Natural killer cell (primary cell): ENCODE results near the gene BCAM. TPM values are rescaled to one million over a fixed set of nuclear protein-coding genes. Genes with fewer than 3 reads are reported as not detected.
A peak's percentile ranks its signal among the peaks of the same experiment; 100 is the strongest.

Source experiments
- ATAC-seq, 3 donors: fragments of 150-1000 bp in 2 of 3; fragments of 200-7000 bp in 1 of 3; cut with Tn5 transposase; 1 replicate in 1 of 3; 2 replicates in 2 of 3; pipeline ENCODE4 v1.10.0; 2021; ENCODE audit warnings: mild to moderate bottlenecking in 2 of 3, moderate library complexity in 2 of 3
- DNase-seq, 2 donors: peaks; one replicate each; pipeline versions ENCODE4 v3.0.0 to v3.0.0-alpha.2; 2013 to 2021; ENCODE audit warnings: mixed read lengths in 1 of 2
- H3K27ac ChIP-seq: one replicate; pipeline ENCODE4 v1.5.1; 2013; ENCODE audit warnings: mild to moderate bottlenecking, low read length
- H3K27me3 ChIP-seq: one replicate; pipeline ENCODE4 v1.6.1; 2013; ENCODE audit warnings: low read length; ENCODE audit not compliant: control insufficient read depth, insufficient read depth
- H3K36me3 ChIP-seq: one replicate; pipeline ENCODE4 v1.6.1; 2013; ENCODE audit warnings: low read length; ENCODE audit not compliant: control insufficient read depth, insufficient read depth
- H3K4me1 ChIP-seq: one replicate; pipeline ENCODE4 v1.6.1; 2013; ENCODE audit warnings: low read length; ENCODE audit not compliant: control insufficient read depth, insufficient read depth
- H3K4me3 ChIP-seq: one replicate; pipeline ENCODE4 v1.5.1; 2013; ENCODE audit warnings: low read length
- H3K9me3 ChIP-seq: one replicate; pipeline ENCODE4 v1.6.1; 2013; ENCODE audit warnings: low read length; ENCODE audit not compliant: control insufficient read depth, insufficient read depth
- H3K27ac Mint-ChIP-seq, 2 donors: one replicate each; pipeline ENCODE4 v1.8.0; 2022; ENCODE audit warnings: mild to moderate bottlenecking in 2 of 2, mixed read lengths in 2 of 2, moderate library complexity in 1 of 2
- H3K27me3 Mint-ChIP-seq, 2 donors: one replicate each; pipeline ENCODE4 v1.8.0; 2022; ENCODE audit warnings: low read depth in 2 of 2, mixed read lengths in 2 of 2
- H3K36me3 Mint-ChIP-seq: one replicate; pipeline ENCODE4 v1.8.0; 2022; ENCODE audit warnings: mixed read lengths
- H3K4me1 Mint-ChIP-seq, 2 donors: one replicate each; pipeline ENCODE4 v1.8.0; 2022; ENCODE audit warnings: mixed read lengths in 2 of 2
- H3K4me3 Mint-ChIP-seq: one replicate; pipeline ENCODE4 v1.8.0; 2022; ENCODE audit warnings: mild to moderate bottlenecking, moderate library complexity, mixed read lengths
- H3K9me3 Mint-ChIP-seq, 2 donors: one replicate each; pipeline ENCODE4 v1.8.0; 2022; ENCODE audit warnings: mixed read lengths in 2 of 2
- CTCF ChIP-seq: fragments of 200-600 bp; IDR thresholded peaks from one replicate; pipeline ENCODE4 v1.8.0; 2022; ENCODE audit warnings: antibody characterized with exemption
- WGBS: methylation state at CpG from one replicate; pipeline ENCODE4 v1.1.7; 2013; ENCODE audit warnings: missing lambda C conversion rate; ENCODE audit not compliant: insufficient coverage; 5-methylcytosine and 5-hydroxymethylcytosine counted together
- intact Hi-C: fragments of 100-400 bp; cut with micrococcal nuclease; formaldehyde crosslinking; loops from one replicate; pipeline ENCODE4 v1.14.2; 2022
- total RNA-seq, 4 donors: library from RNA; stranded (reverse); fragments of 120-200 nt in 1 of 4; gene quantifications; one replicate each; pipeline versions ENCODE4 v1.2.3 to v1.2.4, GENCODE V29; 2013 to 2022

The BCAM gene
- total RNA-seq, 3 donors from 2014 or later (not counting 1 experiment from before 2014, with no cell fraction given): not detected

- Histone ChIP-seq H3K4me3 (no peak overlapping the region), H3K27me3 (no peaks in the 10 kb centered on the region), H3K9me3 (no peaks in the 10 kb centered on the region), H3K4me1 (peaks cover 5% of the 10 kb centered on the region), H3K27ac (no peak overlapping the region), H3K36me3 (no peaks in the 10 kb centered on the region)
- no peak overlapping the region for H3K27ac Mint-ChIP-seq
- intact Hi-C loops: no loop called here
- no peaks in the 10 kb centered on the region for H3K27me3 Mint-ChIP-seq
- DNase-seq (peak in 1 of 2 donors; percentile 20), ATAC-seq (no peak)
- no peaks in the 10 kb centered on the region for H3K9me3 Mint-ChIP-seq
- no peaks in the 10 kb centered on the region for H3K36me3 Mint-ChIP-seq
- H3K4me1 Mint-ChIP-seq: no peaks in the 10 kb centered on the region
- no peak overlapping the region for H3K4me3 Mint-ChIP-seq
- WGBS: 28% methylated on average over 12 of the region's 12 CpGs
- no peak for TF ChIP-seq CTCF
Observed at GRCh38 chr19:44796701-44797115, 12.2 kb upstream of the BCAM start.

- ATAC-seq (no peak), DNase-seq (no peak)
- no peak overlapping the region for H3K4me3 Mint-ChIP-seq
- no peaks in the 10 kb centered on the region for H3K36me3 ChIP-seq
- intact Hi-C loops: loop anchor here (1.0 to 10.0 kb wide), 3 partner anchors 46 to 538 kb away; no protein-coding TSS in a partner anchor
- H3K36me3 Mint-ChIP-seq: no peaks in the 10 kb centered on the region
- no peaks in the 10 kb centered on the region for H3K27me3 ChIP-seq
- H3K4me1 ChIP-seq: peaks cover 5% of the 10 kb centered on the region
- H3K27ac Mint-ChIP-seq: no peak overlapping the region
- WGBS: 82% methylated on average over 9 of the region's 10 CpGs
- peaks cover 0 to 2% of the 10 kb centered on the region in 2 donors for H3K27me3 Mint-ChIP-seq
- no peaks in the 10 kb centered on the region for H3K4me1 Mint-ChIP-seq
- no peaks in the 10 kb centered on the region for H3K9me3 Mint-ChIP-seq
- H3K4me3 ChIP-seq: no peak overlapping the region
- no peak for TF ChIP-seq CTCF
- no peak overlapping the region for H3K27ac ChIP-seq
- no peaks in the 10 kb centered on the region for H3K9me3 ChIP-seq
Observed at GRCh38 chr19:44799627-44800346, 9.1 kb upstream of the BCAM start.

GRCh38 chr19:44800461-44800860, 8.4 kb upstream of the BCAM start:
- Histone ChIP-seq H3K9me3 (no peaks in the 10 kb centered on the region), H3K27ac (no peak overlapping the region), H3K4me3 (no peak overlapping the region), H3K27me3 (no peaks in the 10 kb centered on the region), H3K4me1 (peaks cover 5% of the 10 kb centered on the region), H3K36me3 (no peaks in the 10 kb centered on the region)
- Mint-ChIP-seq H3K4me3 (no peak overlapping the region), H3K27me3 (peaks cover 0 to 2% of the 10 kb centered on the region in 2 donors), H3K27ac (no peak overlapping the region), H3K36me3 (no peaks in the 10 kb centered on the region), H3K4me1 (no peaks in the 10 kb centered on the region), H3K9me3 (no peaks in the 10 kb centered on the region)
- DNase-seq (peak; percentile 83 to 87), ATAC-seq (peak; percentile 93 to 99 (median 99))
- WGBS: 0% methylated on average over 3 of the region's 3 CpGs
- peak; percentile 73 for TF ChIP-seq CTCF
- intact Hi-C loops: loop anchor here (1.0 to 10.0 kb wide), 3 partner anchors 45 to 537 kb away; no protein-coding TSS in a partner anchor
